ENCODE data around the gene TBL1X.

- TF ChIP-seq POLR2A (IDR thresholded peaks at IDR 0.05) (no peak), CTCF (IDR thresholded peaks at IDR 0.05) (no peak)
Measured at GRCh38 chrX:9668537-9668936, 203.7 kb downstream of the TBL1X start.
